KBM-7 (cell line): ENCODE results near the gene SLC2A4.
"Not testable (repeated sequence)": the region's sequence is repeated elsewhere in the genome, so short reads cannot be mapped to it uniquely, and the experiment has no call there.

ENCODE experiments used
- DNase-seq: peaks from one replicate; pipeline ENCODE4 v3.0.0-alpha.2; 2015
- in situ Hi-C: fragments of 300-500 bp; cut with MboI; formaldehyde crosslinking; loops from 2 replicates; pipeline ENCODE4 v1.14.3; 2020; ENCODE audit warnings: low sequenced_read_pairs, low pct_unique_long_range_greater_than_20kb, mixed read lengths

The SLC2A4 gene

GRCh38 chr17:7243838-7244237 lies 37.7 kb upstream of the SLC2A4 start:
- in situ Hi-C loops = not testable (repeated sequence)

GRCh38 chr17:7246779-7247178 lies 34.7 kb upstream of the SLC2A4 start:
- in situ Hi-C loops = no loop called here
- DNase-seq = no peak

More at GRCh38 chr17:7243838-7244237, 37.7 kb upstream of the SLC2A4 start:
- DNase-seq = not testable (repeated sequence)

- DNase-seq = no peak
These were observed 32.7 kb upstream of the SLC2A4 start for GRCh38 chr17:7248796-7249195.

GRCh38 chr17:7249214-7249613 lies 32.3 kb upstream of the SLC2A4 start:
- DNase-seq = no peak
- in situ Hi-C loops = no loop called here

More at GRCh38 chr17:7248796-7249195, 32.7 kb upstream of the SLC2A4 start:
- in situ Hi-C loops = no loop called here

- in situ Hi-C loops = no loop called here
- DNase-seq = peak; percentile 49
These were observed 31.7 kb upstream of the SLC2A4 start for GRCh38 chr17:7249830-7250229.

- in situ Hi-C loops = no loop called here
- no peak for DNase-seq
These were observed 30.6 kb upstream of the SLC2A4 start for GRCh38 chr17:7250695-7251627.

GRCh38 chr17:7251661-7252175 lies 29.8 kb upstream of the SLC2A4 start, which contains the start of gene CTDNEP1:
CTDNEP1 (minus strand) TSS chr17:7251734; CDS start chr17:7251296, 438 bp downstream.
- no peak for DNase-seq
- in situ Hi-C loops = no loop called here

GRCh38 chr17:7252176-7253043 lies 29.1 kb upstream of the SLC2A4 start, which contains the start of gene ELP5:
ELP5 (plus strand) TSS chr17:7252215; CDS start chr17:7252551, 336 bp downstream.
- in situ Hi-C loops = no loop called here
- DNase-seq = peak; percentile 99

GRCh38 chr17:7253082-7253481 lies 28.4 kb upstream of the SLC2A4 start:
- in situ Hi-C loops = no loop called here
- no peak for DNase-seq

- DNase-seq = no peak
- in situ Hi-C loops = no loop called here
These were observed 27.0 kb upstream of the SLC2A4 start for GRCh38 chr17:7254511-7254910.

- no peak for DNase-seq
- in situ Hi-C loops = no loop called here
These were observed 24.6 kb upstream of the SLC2A4 start for GRCh38 chr17:7256766-7257456.

GRCh38 chr17:7258731-7259554 lies 22.6 kb upstream of the SLC2A4 start:
- in situ Hi-C loops = no loop called here
- no peak for DNase-seq

GRCh38 chr17:7259555-7259889 lies 22.0 kb upstream of the SLC2A4 start:
- DNase-seq = no peak
- in situ Hi-C loops = no loop called here

GRCh38 chr17:7260151-7260550 lies 21.4 kb upstream of the SLC2A4 start:
- no peak for DNase-seq
- in situ Hi-C loops = no loop called here

- in situ Hi-C loops = no loop called here
- no peak for DNase-seq
These were observed 20.7 kb upstream of the SLC2A4 start for GRCh38 chr17:7260651-7261378.

- in situ Hi-C loops = no loop called here
- no peak for DNase-seq
These were observed 19.9 kb upstream of the SLC2A4 start for GRCh38 chr17:7261379-7262191.
